Measurements from ENCODE around the gene NTM. TPM values are rescaled to one million over a fixed set of nuclear protein-coding genes. Genes with fewer than 3 reads are reported as not detected.

NTM gene
- total and polyA plus RNA-seq, 2 donors (not counting 3 experiments of a cell fraction or from before 2014, with no cell fraction given): 1.00 to 1.1 TPM

- intact Hi-C loops (cut with micrococcal nuclease) (no loop called here), dilution Hi-C loops (cut with MboI; ENCODE audit: extremely low pct_ligation_motif_present, low sequenced_read_pairs) (no loop called here)
- H3K9ac ChIP-seq (replicated peaks; ENCODE audit: extremely low read depth, insufficient read depth, low read length): no peak overlapping the region
- no peak overlapping the region for H3K4me2 ChIP-seq (ENCODE audit: insufficient read depth, low read length)
- CTCF ChIA-PET: no interaction called here
- no peaks in the 10 kb centered on the region for H4K20me1 ChIP-seq (replicated peaks; ENCODE audit: control insufficient read depth, extremely low read depth, insufficient read depth, low read length)
- H3K36me3 ChIP-seq (ENCODE audit: control insufficient read depth in 2 of 2, extremely low read depth in 1 of 2, insufficient read depth in 2 of 2, low read length in 2 of 2): no peaks in the 10 kb centered on the region
- H3K27ac ChIP-seq (ENCODE audit: insufficient read depth, low read depth, low read length): no peak overlapping the region
- H3K9me3 ChIP-seq (replicated peaks; ENCODE audit: control insufficient read depth, insufficient read depth, low read length): no peaks in the 10 kb centered on the region
- H2AFZ ChIP-seq (ENCODE audit: low read depth, low read length): no peak overlapping the region
- H3K4me1 ChIP-seq (ENCODE audit: control insufficient read depth, extremely low read depth, insufficient read depth, low read length): no peaks in the 10 kb centered on the region
- H3K27me3 ChIP-seq (ENCODE audit: control insufficient read depth in 2 of 2, insufficient read depth in 2 of 2, low read length in 2 of 2): no peaks in the 10 kb centered on the region
- TF ChIP-seq MYC (IDR thresholded peaks at IDR 0.05; ENCODE audit: low read depth, low read length): no peak
- no peak for TF ChIP-seq POLR2AphosphoS5 (IDR thresholded peaks at IDR 0.05; ENCODE audit: insufficient read depth, low read depth, low read length)
- no peak for TF ChIP-seq EZH2 (IDR thresholded peaks at IDR 0.05; ENCODE audit: borderline replicate concordance, low read depth, low read length, severe bottlenecking)
- no peak for TF ChIP-seq JUN (IDR thresholded peaks at IDR 0.05; ENCODE audit: borderline replicate concordance, insufficient read depth, insufficient read length, low read depth)
- TF ChIP-seq POLR2A (IDR thresholded peaks at IDR 0.05; ENCODE audit: low read depth, low read length): no peak
- TF ChIP-seq MAX (IDR thresholded peaks at IDR 0.05; ENCODE audit: insufficient read depth, insufficient read length): no peak
- no peak for TF ChIP-seq GATA2 (IDR thresholded peaks at IDR 0.05; ENCODE audit: insufficient read depth, insufficient read length, low read depth, low read length)
- no peak for TF ChIP-seq CTCF (IDR thresholded peaks at IDR 0.05; ENCODE audit: extremely low read depth in 1 of 2, insufficient read depth in 1 of 2, low read depth in 1 of 2, low read length in 2 of 2)
- no peak for TF ChIP-seq FOS (IDR thresholded peaks at IDR 0.05; ENCODE audit: borderline replicate concordance, insufficient read depth, low read length)
- DNase-seq (ENCODE audit: low read depth, low spot score) (no peak), FAIRE-seq (no peak)
- POLR2A ChIA-PET: no interaction called here
- no peaks in the 10 kb centered on the region for H3K79me2 ChIP-seq (ENCODE audit: control insufficient read depth, insufficient read depth, low read length)
- BruUV-seq (replicated peaks): no TSS peak
- H3K4me3 ChIP-seq (replicated peaks in 1 of 3; ENCODE audit: insufficient read depth in 1 of 3, low read depth in 1 of 3, low read length in 3 of 3): no peak overlapping the region
- H3K9me1 ChIP-seq (replicated peaks; ENCODE audit: control insufficient read depth, extremely low read depth, insufficient read depth, low read length): no peaks in the 10 kb centered on the region
These were observed 244.2 kb downstream of the NTM start for GRCh38 chr11:131614631-131615030.

Measured in endothelial cell of umbilical vein (primary cell).